NB4 (cell line): ENCODE results near the gene SLC25A15.
A peak's percentile ranks its signal among the peaks of the same experiment; 100 is the strongest.

Experiments
- MYC ChIP-seq: IDR thresholded peaks from 2 replicates; pipeline ENCODE4 v1.6.1; 2011; ENCODE audit warnings: low read depth, low read length
- POLR2A ChIP-seq: IDR thresholded peaks from 2 replicates; pipeline ENCODE4 v1.6.1; 2011; ENCODE audit warnings: mild to moderate bottlenecking; ENCODE audit not compliant: insufficient read length; ENCODE audit errors: extremely low read depth
- TF ChIP-seq, protein P1 (sequence below): IDR thresholded peaks from one replicate; pipeline ENCODE4 v1.5.1; 2012; ENCODE audit warnings: low read depth, low read length
- TF ChIP-seq, protein P2 (sequence below): IDR thresholded peaks from 2 replicates; pipeline ENCODE4 v1.6.1; 2011; ENCODE audit warnings: low read depth, low read length

DNA sequence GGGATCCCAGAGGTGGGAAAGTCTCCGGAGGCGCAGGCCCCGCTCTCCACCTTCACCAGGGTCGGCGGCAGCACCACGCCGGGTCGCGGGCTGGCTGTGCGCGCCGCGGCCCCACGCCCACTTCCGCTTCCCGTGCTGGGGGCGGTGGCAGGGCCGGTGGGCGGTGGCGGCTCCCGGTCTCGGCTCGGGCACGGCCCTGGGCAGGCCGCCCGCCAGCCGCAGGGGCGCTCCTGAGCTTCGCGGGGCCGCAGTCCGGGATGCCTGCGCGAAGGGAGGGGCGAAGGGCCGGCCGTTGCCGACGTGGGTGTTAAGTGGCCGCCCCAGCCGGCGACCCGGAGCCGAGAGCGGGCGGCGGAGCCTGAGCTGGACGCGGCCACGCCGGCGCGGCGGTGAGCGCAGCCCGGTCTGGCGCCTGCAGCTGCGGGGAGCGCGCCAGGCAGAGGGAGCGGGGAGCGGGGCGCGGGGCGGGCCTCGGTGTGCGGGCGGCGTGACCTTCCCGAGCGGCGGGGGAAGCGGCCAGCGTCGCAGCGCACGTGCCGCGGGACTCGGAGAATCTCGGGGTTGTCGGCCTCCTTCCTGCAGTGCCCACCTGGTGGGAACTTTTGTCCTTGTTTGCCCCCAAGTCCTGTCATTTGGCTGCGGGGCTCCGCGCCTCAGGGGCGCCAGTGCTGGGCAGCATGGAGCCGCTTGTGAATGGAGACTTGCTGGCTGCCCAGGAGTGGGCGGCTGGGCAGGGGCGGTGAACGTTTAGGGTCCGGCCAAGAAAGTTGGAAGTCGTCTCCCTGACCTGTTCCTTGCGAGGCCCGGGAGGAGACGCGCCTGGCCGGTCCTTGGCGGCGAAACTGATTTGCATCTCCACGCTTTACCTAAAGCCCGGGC, at the start of gene SLC25A15:
- TF ChIP-seq, protein P1, sequence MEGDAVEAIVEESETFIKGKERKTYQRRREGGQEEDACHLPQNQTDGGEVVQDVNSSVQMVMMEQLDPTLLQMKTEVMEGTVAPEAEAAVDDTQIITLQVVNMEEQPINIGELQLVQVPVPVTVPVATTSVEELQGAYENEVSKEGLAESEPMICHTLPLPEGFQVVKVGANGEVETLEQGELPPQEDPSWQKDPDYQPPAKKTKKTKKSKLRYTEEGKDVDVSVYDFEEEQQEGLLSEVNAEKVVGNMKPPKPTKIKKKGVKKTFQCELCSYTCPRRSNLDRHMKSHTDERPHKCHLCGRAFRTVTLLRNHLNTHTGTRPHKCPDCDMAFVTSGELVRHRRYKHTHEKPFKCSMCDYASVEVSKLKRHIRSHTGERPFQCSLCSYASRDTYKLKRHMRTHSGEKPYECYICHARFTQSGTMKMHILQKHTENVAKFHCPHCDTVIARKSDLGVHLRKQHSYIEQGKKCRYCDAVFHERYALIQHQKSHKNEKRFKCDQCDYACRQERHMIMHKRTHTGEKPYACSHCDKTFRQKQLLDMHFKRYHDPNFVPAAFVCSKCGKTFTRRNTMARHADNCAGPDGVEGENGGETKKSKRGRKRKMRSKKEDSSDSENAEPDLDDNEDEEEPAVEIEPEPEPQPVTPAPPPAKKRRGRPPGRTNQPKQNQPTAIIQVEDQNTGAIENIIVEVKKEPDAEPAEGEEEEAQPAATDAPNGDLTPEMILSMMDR: no peak
- TF ChIP-seq, protein P2, sequence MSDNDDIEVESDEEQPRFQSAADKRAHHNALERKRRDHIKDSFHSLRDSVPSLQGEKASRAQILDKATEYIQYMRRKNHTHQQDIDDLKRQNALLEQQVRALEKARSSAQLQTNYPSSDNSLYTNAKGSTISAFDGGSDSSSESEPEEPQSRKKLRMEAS: peak; percentile 88
- TF ChIP-seq POLR2A: peak; percentile 79
- peak; percentile 81 for TF ChIP-seq MYC
